Natural killer cell (primary cell): ENCODE measurements around the gene HECTD2. TPM values are rescaled to one million over a fixed set of nuclear protein-coding genes. Genes with fewer than 3 reads are reported as not detected.
"Not testable (repeated sequence)": the region's sequence is repeated elsewhere in the genome, so short reads cannot be mapped to it uniquely, and the experiment has no call there.

Source experiments
- ATAC-seq, 3 donors: fragments of 150-1000 bp in 2 of 3; fragments of 200-7000 bp in 1 of 3; cut with Tn5 transposase; 1 replicate in 1 of 3; 2 replicates in 2 of 3; pipeline ENCODE4 v1.10.0; 2021; ENCODE audit warnings: mild to moderate bottlenecking in 2 of 3, moderate library complexity in 2 of 3
- DNase-seq, 2 donors: peaks; one replicate each; pipeline versions ENCODE4 v3.0.0 to v3.0.0-alpha.2; 2013 to 2021; ENCODE audit warnings: mixed read lengths in 1 of 2
- H3K27ac ChIP-seq: one replicate; pipeline ENCODE4 v1.5.1; 2013; ENCODE audit warnings: mild to moderate bottlenecking, low read length
- H3K27me3 ChIP-seq: one replicate; pipeline ENCODE4 v1.6.1; 2013; ENCODE audit warnings: low read length; ENCODE audit not compliant: control insufficient read depth, insufficient read depth
- H3K36me3 ChIP-seq: one replicate; pipeline ENCODE4 v1.6.1; 2013; ENCODE audit warnings: low read length; ENCODE audit not compliant: control insufficient read depth, insufficient read depth
- H3K4me1 ChIP-seq: one replicate; pipeline ENCODE4 v1.6.1; 2013; ENCODE audit warnings: low read length; ENCODE audit not compliant: control insufficient read depth, insufficient read depth
- H3K4me3 ChIP-seq: one replicate; pipeline ENCODE4 v1.5.1; 2013; ENCODE audit warnings: low read length
- H3K9me3 ChIP-seq: one replicate; pipeline ENCODE4 v1.6.1; 2013; ENCODE audit warnings: low read length; ENCODE audit not compliant: control insufficient read depth, insufficient read depth
- H3K27ac Mint-ChIP-seq, 2 donors: one replicate each; pipeline ENCODE4 v1.8.0; 2022; ENCODE audit warnings: mild to moderate bottlenecking in 2 of 2, mixed read lengths in 2 of 2, moderate library complexity in 1 of 2
- H3K27me3 Mint-ChIP-seq, 2 donors: one replicate each; pipeline ENCODE4 v1.8.0; 2022; ENCODE audit warnings: low read depth in 2 of 2, mixed read lengths in 2 of 2
- H3K36me3 Mint-ChIP-seq: one replicate; pipeline ENCODE4 v1.8.0; 2022; ENCODE audit warnings: mixed read lengths
- H3K4me1 Mint-ChIP-seq, 2 donors: one replicate each; pipeline ENCODE4 v1.8.0; 2022; ENCODE audit warnings: mixed read lengths in 2 of 2
- H3K4me3 Mint-ChIP-seq: one replicate; pipeline ENCODE4 v1.8.0; 2022; ENCODE audit warnings: mild to moderate bottlenecking, moderate library complexity, mixed read lengths
- H3K9me3 Mint-ChIP-seq, 2 donors: one replicate each; pipeline ENCODE4 v1.8.0; 2022; ENCODE audit warnings: mixed read lengths in 2 of 2
- CTCF ChIP-seq: fragments of 200-600 bp; IDR thresholded peaks from one replicate; pipeline ENCODE4 v1.8.0; 2022; ENCODE audit warnings: antibody characterized with exemption
- WGBS: methylation state at CpG from one replicate; pipeline ENCODE4 v1.1.7; 2013; ENCODE audit warnings: missing lambda C conversion rate; ENCODE audit not compliant: insufficient coverage; 5-methylcytosine and 5-hydroxymethylcytosine counted together
- intact Hi-C: fragments of 100-400 bp; cut with micrococcal nuclease; formaldehyde crosslinking; loops from one replicate; pipeline ENCODE4 v1.14.2; 2022
- total RNA-seq, 4 donors: library from RNA; stranded (reverse); fragments of 120-200 nt in 1 of 4; gene quantifications; one replicate each; pipeline versions ENCODE4 v1.2.3 to v1.2.4, GENCODE V29; 2013 to 2022

HECTD2 gene
- total RNA-seq = 1 to 10 TPM in 2 of 3 donors, under 1 TPM in 1; 0.61 to 3.6 (median 1.1) TPM
- total RNA-seq (2013) = 4.6 TPM

GRCh38 chr10:91409869-91410637, at the start of gene HECTD2:
Gene HECTD2, plus strand, starts transcription at chr10:91410344. Its CDS starts 95 bp downstream, at chr10:91410439.
- Mint-ChIP-seq H3K4me1 (peaks cover 8 to 13% of the 10 kb centered on the region in 2 donors), H3K4me3 (peak within 1 kb of the TSS; percentile 87), H3K36me3 (no peaks in the 10 kb centered on the region), H3K9me3 (no peaks in the 10 kb centered on the region), H3K27me3 (peaks cover 10 to 13% of the 10 kb centered on the region in 2 donors), H3K27ac (peak within 1 kb of the TSS; percentile 72 to 95)
- Histone ChIP-seq H3K4me1 (peaks cover 15% of the 10 kb centered on the region), H3K9me3 (no peaks in the 10 kb centered on the region), H3K36me3 (no peaks in the 10 kb centered on the region), H3K27ac (peak within 1 kb of the TSS; percentile 99), H3K4me3 (peak within 1 kb of the TSS; percentile 98), H3K27me3 (peaks cover 1% of the 10 kb centered on the region)
- peak; percentile 14 for TF ChIP-seq CTCF
- intact Hi-C loops = no loop called here
- DNase-seq (peak; percentile 82 to 90), ATAC-seq (peak; percentile 82 to 92 (median 88))
- WGBS = under 1% methylated on average over 111 of the region's 111 CpGs

- Mint-ChIP-seq H3K9me3 (peaks cover 0 to 3% of the 10 kb centered on the region in 2 donors), H3K27me3 (peaks cover 24 to 43% of the 10 kb centered on the region in 2 donors), H3K27ac (no peak overlapping the region), H3K4me3 (no peak overlapping the region), H3K4me1 (no peaks in the 10 kb centered on the region), H3K36me3 (no peaks in the 10 kb centered on the region)
- Histone ChIP-seq H3K27me3 (peaks cover 7% of the 10 kb centered on the region), H3K4me3 (no peak overlapping the region), H3K36me3 (no peaks in the 10 kb centered on the region), H3K27ac (no peak overlapping the region), H3K4me1 (no peaks in the 10 kb centered on the region), H3K9me3 (no peaks in the 10 kb centered on the region)
- no peak for DNase-seq
- intact Hi-C loops = no loop called here
- WGBS = 86% methylated on average over 1 of the region's 3 CpGs
- no peak for TF ChIP-seq CTCF
- ATAC-seq = no peak
These were observed 49.7 kb upstream of the HECTD2 start for GRCh38 chr10:91360461-91360860.

- H3K4me1 Mint-ChIP-seq, H3K4me3 ChIP-seq, H3K9me3 ChIP-seq, H3K4me3 Mint-ChIP-seq, H3K9me3 Mint-ChIP-seq, DNase-seq, H3K27ac Mint-ChIP-seq, H3K4me1 ChIP-seq, H3K36me3 Mint-ChIP-seq, H3K27me3 ChIP-seq, intact Hi-C loops, H3K27ac ChIP-seq, H3K36me3 ChIP-seq, ATAC-seq: not testable (repeated sequence)
- WGBS = 100% methylated on average over 1 of the region's 3 CpGs
- peaks cover 27 to 28% of the 10 kb centered on the region in 2 donors for H3K27me3 Mint-ChIP-seq
These were observed 44.6 kb upstream of the HECTD2 start for GRCh38 chr10:91365519-91365918.

GRCh38 chr10:91366704-91367103, 43.4 kb upstream of the HECTD2 start:
- no peak for TF ChIP-seq CTCF
- no peak for DNase-seq
- H3K27ac Mint-ChIP-seq = no peak overlapping the region
- Histone ChIP-seq H3K27ac (no peak overlapping the region), H3K9me3 (no peaks in the 10 kb centered on the region), H3K4me3 (no peak overlapping the region), H3K27me3 (peaks cover 2% of the 10 kb centered on the region), H3K4me1 (no peaks in the 10 kb centered on the region), H3K36me3 (no peaks in the 10 kb centered on the region)
- no peaks in the 10 kb centered on the region for H3K4me1 Mint-ChIP-seq
- no peak overlapping the region for H3K4me3 Mint-ChIP-seq
- H3K27me3 Mint-ChIP-seq = peaks cover 21 to 25% of the 10 kb centered on the region in 2 donors
- no peaks in the 10 kb centered on the region for H3K36me3 Mint-ChIP-seq
- WGBS = no CpG with 5 or more reads among the region's 1 CpG
- no peak for ATAC-seq
- intact Hi-C loops = no loop called here
- peaks cover 0 to 3% of the 10 kb centered on the region in 2 donors for H3K9me3 Mint-ChIP-seq
